Epithelial cell of proximal tubule (primary cell): ENCODE measurements around the gene CDH23. TPM values are rescaled to one million over a fixed set of nuclear protein-coding genes. Genes with fewer than 3 reads are reported as not detected.

Source experiments
- DNase-seq: peaks from one replicate; pipeline ENCODE4 v3.0.0-alpha.2; 2011; ENCODE audit warnings: low read depth
- H3K4me3 ChIP-seq: 2 replicates; pipeline ENCODE4 v1.5.1; 2011; ENCODE audit warnings: low read depth, mild to moderate bottlenecking, low read length
- total RNA-seq: library from RNA; depleted of rRNA; stranded (reverse); fragments of >200 nt; gene quantifications from 2 replicates; pipeline ENCODE4 v1.2.3, GENCODE V29; 2015
- TF ChIP-seq, protein P1 (sequence below): conservative IDR thresholded peaks from 2 replicates; pipeline ENCODE4 v1.5.1; 2012; ENCODE audit warnings: low read depth, mild to moderate bottlenecking, low read length

CDH23 gene
- total RNA-seq, 1 donor from 2014 or later, result under 0.01 TPM

DNA sequence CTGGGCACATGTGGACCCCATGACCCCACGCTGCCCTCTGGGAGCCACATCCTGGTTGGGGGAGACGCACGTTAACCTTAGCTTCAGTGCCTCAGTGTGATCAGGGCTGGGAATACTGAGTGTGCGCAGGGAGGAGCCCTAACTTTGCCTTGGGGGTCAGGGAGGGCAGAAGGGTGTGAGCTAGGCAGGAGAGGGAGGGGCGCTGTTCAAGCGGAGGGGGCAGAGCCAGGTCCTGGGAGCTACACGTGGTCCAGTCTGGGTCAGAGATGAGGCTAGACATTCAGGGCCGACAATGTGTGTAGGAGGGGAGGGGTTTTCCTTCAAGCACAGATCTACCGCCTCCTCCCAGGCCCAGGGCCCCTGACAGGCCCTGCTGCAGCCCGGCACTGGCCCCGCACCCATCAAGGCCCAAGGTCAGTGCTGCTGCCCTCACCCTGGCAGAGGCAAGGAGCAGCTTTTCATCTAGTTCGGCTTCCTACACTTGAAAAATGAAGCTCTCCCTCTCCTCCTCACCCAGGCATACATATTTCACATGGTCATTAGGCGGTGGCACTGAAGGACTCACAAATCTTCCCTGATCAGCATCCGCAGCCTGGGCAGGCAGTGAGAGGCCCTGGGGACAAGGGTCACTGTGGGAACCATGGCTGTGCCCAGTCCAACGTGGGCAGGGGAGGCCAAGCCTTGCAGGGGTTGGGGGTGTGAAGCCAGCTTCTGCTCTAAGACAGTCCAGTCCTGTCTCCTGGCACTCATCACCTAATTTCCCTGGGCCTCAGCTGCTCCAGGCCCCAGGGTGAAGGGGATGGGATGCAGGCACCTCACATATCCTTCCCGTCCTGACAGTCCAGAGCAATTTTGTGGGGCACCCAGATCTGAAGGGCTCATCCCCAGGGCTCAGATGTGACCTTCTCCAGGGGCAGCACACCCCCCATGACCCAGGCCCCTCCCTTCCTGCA, 275.6 kb downstream of the CDH23 start:
- DNase-seq, result no peak
- TF ChIP-seq, protein P1, sequence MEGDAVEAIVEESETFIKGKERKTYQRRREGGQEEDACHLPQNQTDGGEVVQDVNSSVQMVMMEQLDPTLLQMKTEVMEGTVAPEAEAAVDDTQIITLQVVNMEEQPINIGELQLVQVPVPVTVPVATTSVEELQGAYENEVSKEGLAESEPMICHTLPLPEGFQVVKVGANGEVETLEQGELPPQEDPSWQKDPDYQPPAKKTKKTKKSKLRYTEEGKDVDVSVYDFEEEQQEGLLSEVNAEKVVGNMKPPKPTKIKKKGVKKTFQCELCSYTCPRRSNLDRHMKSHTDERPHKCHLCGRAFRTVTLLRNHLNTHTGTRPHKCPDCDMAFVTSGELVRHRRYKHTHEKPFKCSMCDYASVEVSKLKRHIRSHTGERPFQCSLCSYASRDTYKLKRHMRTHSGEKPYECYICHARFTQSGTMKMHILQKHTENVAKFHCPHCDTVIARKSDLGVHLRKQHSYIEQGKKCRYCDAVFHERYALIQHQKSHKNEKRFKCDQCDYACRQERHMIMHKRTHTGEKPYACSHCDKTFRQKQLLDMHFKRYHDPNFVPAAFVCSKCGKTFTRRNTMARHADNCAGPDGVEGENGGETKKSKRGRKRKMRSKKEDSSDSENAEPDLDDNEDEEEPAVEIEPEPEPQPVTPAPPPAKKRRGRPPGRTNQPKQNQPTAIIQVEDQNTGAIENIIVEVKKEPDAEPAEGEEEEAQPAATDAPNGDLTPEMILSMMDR, result no peak
- no peak overlapping the region for H3K4me3 ChIP-seq

DNA sequence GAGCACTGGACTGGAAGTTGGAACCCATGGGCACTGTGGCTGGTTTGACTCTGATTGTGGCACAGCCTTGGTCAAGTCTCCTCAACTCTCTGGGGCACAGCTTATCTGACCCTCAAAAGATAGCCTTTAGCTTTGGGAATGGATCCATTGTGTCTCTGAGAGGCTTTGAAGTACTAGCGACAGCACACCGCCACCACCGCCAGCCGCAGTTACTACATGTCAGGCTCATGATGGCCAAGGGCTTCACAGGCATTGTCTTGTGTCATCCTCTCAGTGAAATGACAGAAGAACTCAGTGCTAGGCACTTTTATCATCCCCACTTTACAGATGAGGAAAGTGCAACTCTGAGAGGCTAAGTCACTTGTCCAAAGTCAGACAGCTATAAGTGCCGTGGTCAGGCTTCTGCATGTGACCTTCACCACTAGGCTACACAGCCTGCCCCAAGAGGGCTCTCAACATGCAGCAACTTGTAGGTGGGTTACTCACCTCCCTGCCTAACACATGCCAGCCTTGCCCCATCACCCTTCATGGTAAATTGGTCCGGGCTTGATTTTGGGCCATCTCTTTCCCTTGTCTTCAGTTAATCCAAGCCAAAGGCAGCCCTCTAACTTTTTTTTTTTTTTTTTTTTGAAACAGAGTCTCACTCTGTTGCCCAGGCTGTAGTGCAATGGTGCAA, 278.7 kb downstream of the CDH23 start:
- DNase-seq, result no peak
- H3K4me3 ChIP-seq, result no peak overlapping the region
- TF ChIP-seq, protein P1, result no peak

- DNase-seq, result no peak
- H3K4me3 ChIP-seq, result no peak overlapping the region
- TF ChIP-seq, protein P1, result no peak
Observed at GRCh38 chr10:71677261-71677660, 280.5 kb downstream of the CDH23 start.

DNA sequence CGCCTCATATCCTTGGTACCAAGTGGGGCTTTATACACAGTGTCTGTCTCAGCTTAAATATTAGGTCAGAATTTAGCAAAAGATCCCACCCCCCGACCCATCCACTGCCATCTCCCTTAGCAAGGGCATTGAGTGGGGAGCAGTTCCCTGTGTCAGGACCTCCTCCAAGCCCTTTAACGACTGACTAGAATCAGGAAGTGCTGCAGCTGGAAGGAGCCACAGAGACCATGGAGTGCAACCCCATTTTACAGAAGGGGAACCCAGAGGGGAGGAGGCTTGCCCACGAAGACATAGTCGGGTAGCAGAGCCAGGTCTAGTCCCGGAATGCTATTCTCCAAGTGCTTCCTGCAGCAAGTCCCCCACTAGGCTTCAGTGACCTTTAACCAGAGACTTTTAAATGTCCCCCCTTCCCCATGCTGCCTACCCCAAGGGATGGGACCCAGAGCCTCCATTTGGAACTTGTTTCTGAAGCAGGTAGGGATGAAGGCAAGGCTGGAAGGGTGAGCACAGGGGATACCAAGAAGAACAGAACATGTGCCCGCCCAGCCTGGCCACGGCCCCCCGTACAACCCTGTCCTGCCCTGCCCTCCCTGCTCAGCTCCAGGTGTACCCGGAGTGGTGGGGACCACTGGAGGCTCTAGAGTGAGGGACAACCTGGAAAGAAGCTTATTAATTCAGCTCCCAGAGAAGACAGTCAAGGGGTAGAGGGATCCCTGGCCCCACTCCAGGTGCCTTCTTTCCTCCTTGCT, 281.5 kb downstream of the CDH23 start:
- TF ChIP-seq, protein P1, result no peak
- no peak for DNase-seq
- H3K4me3 ChIP-seq, result no peak overlapping the region

- TF ChIP-seq, protein P1, result no peak
- DNase-seq, result no peak
Observed at GRCh38 chr10:71679425-71679824, 282.7 kb downstream of the CDH23 start.

GRCh38 chr10:71681977-71682376, 285.3 kb downstream of the CDH23 start:
- TF ChIP-seq, protein P1, result no peak
- DNase-seq, result no peak
- no peak overlapping the region for H3K4me3 ChIP-seq

More at GRCh38 chr10:71679425-71679824, 282.7 kb downstream of the CDH23 start:
- H3K4me3 ChIP-seq, result no peak overlapping the region
